ENCODE data around the gene MFAP2.

- TF ChIP-seq POLR2A (IDR thresholded peaks at IDR 0.05; ENCODE audit: low read depth, low read length) (no peak), TAF1 (IDR thresholded peaks at IDR 0.05; ENCODE audit: borderline replicate concordance, low read depth, low read length) (no peak)
Measured at GRCh38 chr1:16998589-16998988, 18.2 kb upstream of the MFAP2 start.
